IMR-90 (cell line): ENCODE measurements around the gene LRP1B. TPM values are rescaled to one million over a fixed set of nuclear protein-coding genes. Genes with fewer than 3 reads are reported as not detected.

ENCODE experiments used
- ATAC-seq: fragments of 200-7000 bp; cut with Tn5 transposase; 2 replicates; pipeline ENCODE4 v1.9.1; 2020; ENCODE audit warnings: low read depth, mild to moderate bottlenecking, moderate library complexity
- BruUV-seq: library from RNA; stranded (reverse); fragments of 400-500 nt; replicated peaks from 2 replicates; lab custom pipeline; 2021; lab: Mats Ljungman, UMichigan
- CTCF ChIA-PET: fragments of 300-600 bp; formaldehyde crosslinking; extraction: SDS; loops from one replicate; lab custom pipeline; 2021; ENCODE audit warnings: antibody characterized with exemption; lab: Yijun Ruan, JAX
- POLR2A ChIA-PET: fragments of 300-600 bp; sonication (Branson Sonifier 250); formaldehyde crosslinking; loops from one replicate; lab custom pipeline; 2022; ENCODE audit warnings: antibody characterized with exemption; ENCODE audit not compliant: unreplicated experiment; lab: Charles Lee
- DNase-seq: peaks from one replicate; pipeline ENCODE4 v3.0.0; 2013
- H2AFZ ChIP-seq: replicated peaks from 2 replicates; pipeline ENCODE3; 2013; ENCODE audit warnings: low read length, mild to moderate bottlenecking; ENCODE audit not compliant: poor library complexity
- H2AK5ac ChIP-seq: 2 replicates; pipeline ENCODE4 v1.6.1; 2013; ENCODE audit warnings: low read depth, low read length, inconsistent platforms
- H2AK9ac ChIP-seq: replicated peaks from 2 replicates; pipeline ENCODE3; 2013; ENCODE audit warnings: mild to moderate bottlenecking, low read depth, low read length, moderate library complexity; ENCODE audit not compliant: poor library complexity
- H2BK120ac ChIP-seq: 2 replicates; pipeline ENCODE4 v1.6.1; 2013; ENCODE audit warnings: low read depth, low read length, inconsistent platforms
- H2BK15ac ChIP-seq: 3 replicates; pipeline ENCODE4 v1.6.1; 2013; ENCODE audit warnings: low read depth, low read length, inconsistent platforms
- H2BK20ac ChIP-seq: 2 replicates; pipeline ENCODE4 v1.6.1; 2013; ENCODE audit warnings: low read depth, mild to moderate bottlenecking, inconsistent platforms, low read length, moderate library complexity
- H2BK5ac ChIP-seq: 2 replicates; pipeline ENCODE4 v1.6.1; 2013; ENCODE audit warnings: mild to moderate bottlenecking, low read depth, low read length, inconsistent platforms; ENCODE audit not compliant: poor library complexity, severe bottlenecking
- H3K14ac ChIP-seq: replicated peaks from 2 replicates; pipeline ENCODE4 v1.6.1; 2013; ENCODE audit warnings: low read depth, low read length, inconsistent platforms
- H3K18ac ChIP-seq: 2 replicates; pipeline ENCODE4 v1.6.1; 2013; ENCODE audit warnings: low read depth, low read length, control low read depth
- H3K23ac ChIP-seq: 2 replicates; pipeline ENCODE4 v1.6.1; 2013; ENCODE audit warnings: low read depth, low read length, inconsistent platforms
- H3K27ac ChIP-seq: 2 replicates; pipeline ENCODE4 v1.5.1; 2013; ENCODE audit warnings: mild to moderate bottlenecking, control low read depth, low read length; ENCODE audit not compliant: insufficient read depth
- H3K27me3 ChIP-seq: 2 replicates; pipeline ENCODE4 v1.6.1; 2013; ENCODE audit warnings: low read length; ENCODE audit not compliant: control insufficient read depth, insufficient read depth
- H3K36me3 ChIP-seq: 2 replicates; pipeline ENCODE4 v1.6.1; 2013; ENCODE audit warnings: low read length, mixed read lengths; ENCODE audit not compliant: control insufficient read depth, insufficient read depth
- H3K4ac ChIP-seq: 2 replicates; pipeline ENCODE4 v1.6.1; 2013; ENCODE audit warnings: low read depth, low read length, inconsistent platforms
- H3K4me1 ChIP-seq: 2 replicates; pipeline ENCODE4 v1.6.1; 2013; ENCODE audit warnings: low read length, mixed read lengths; ENCODE audit not compliant: control insufficient read depth, insufficient read depth
- H3K4me2 ChIP-seq: 2 replicates; pipeline ENCODE4 v1.6.1; 2013; ENCODE audit warnings: low read depth, mild to moderate bottlenecking, control low read depth, low read length, moderate library complexity
- H3K4me3 ChIP-seq: 2 replicates; pipeline ENCODE4 v1.5.1; 2013; ENCODE audit warnings: low read depth, mild to moderate bottlenecking, control low read depth, low read length, moderate library complexity; ENCODE audit not compliant: insufficient read depth
- H3K56ac ChIP-seq: 2 replicates; pipeline ENCODE4 v1.6.1; 2013; ENCODE audit warnings: low read length, inconsistent platforms; ENCODE audit not compliant: insufficient read depth; ENCODE audit errors: extremely low read depth
- H3K79me1 ChIP-seq, 2 experiments: 2 replicates each; pipeline ENCODE4 v1.6.1; 2013; ENCODE audit warnings: low read length in 2 of 2, inconsistent platforms in 1 of 2, low read depth in 1 of 2
- H3K9ac ChIP-seq: 2 replicates; pipeline ENCODE4 v1.6.1; 2013; ENCODE audit warnings: low read depth, low read length, control low read depth
- H3K9me1 ChIP-seq: 2 replicates; pipeline ENCODE4 v1.6.1; 2013; ENCODE audit warnings: low read length, inconsistent platforms; ENCODE audit not compliant: insufficient read depth
- H3K9me3 ChIP-seq: 2 replicates; pipeline ENCODE4 v1.6.1; 2013; ENCODE audit warnings: low read length; ENCODE audit not compliant: control insufficient read depth, insufficient read depth
- H4K20me1 ChIP-seq: 2 replicates; pipeline ENCODE4 v1.6.1; 2013; ENCODE audit warnings: low read length, inconsistent platforms; ENCODE audit not compliant: insufficient read depth
- H4K5ac ChIP-seq: 2 replicates; pipeline ENCODE4 v1.6.1; 2013; ENCODE audit warnings: mild to moderate bottlenecking, low read depth, low read length, control low read depth
- H4K8ac ChIP-seq, 2 experiments: 2 replicates each; pipeline ENCODE4 v1.6.1; 2013; ENCODE audit warnings: low read depth in 2 of 2, low read length in 2 of 2, control low read depth in 1 of 2, inconsistent platforms in 1 of 2
- H4K91ac ChIP-seq: 2 replicates; pipeline ENCODE4 v1.6.1; 2013; ENCODE audit warnings: low read depth, low read length, inconsistent platforms; ENCODE audit not compliant: insufficient read depth
- CEBPB ChIP-seq: IDR thresholded peaks from 2 replicates; pipeline ENCODE4 v1.6.1; 2012; ENCODE audit warnings: low read depth, low read length, improper control_type of control experiment
- CHD1 ChIP-seq: IDR thresholded peaks from 2 replicates; pipeline ENCODE4 v1.6.1; 2012; ENCODE audit warnings: low read depth, low read length, improper control_type of control experiment
- CTCF ChIP-seq: conservative IDR thresholded peaks from 2 replicates; pipeline ENCODE4 v1.5.1; 2012; ENCODE audit warnings: mild to moderate bottlenecking, low read depth, low read length, improper control_type of control experiment
- FOS ChIP-seq: fragments of 150-350 bp; IDR thresholded peaks from 2 replicates; pipeline ENCODE4 v1.6.1; 2016; ENCODE audit warnings: low read depth, low read length
- MAZ ChIP-seq: IDR thresholded peaks from 2 replicates; pipeline ENCODE4 v1.6.1; 2012; ENCODE audit warnings: low read depth, mild to moderate bottlenecking, low read length, improper control_type of control experiment, moderate library complexity, borderline replicate concordance
- POLR2A ChIP-seq: IDR thresholded peaks from 2 replicates; pipeline ENCODE4 v1.6.1; 2012; ENCODE audit warnings: mild to moderate bottlenecking, low read depth, low read length
- SMC3 ChIP-seq: fragments of 150-350 bp; IDR thresholded peaks from 2 replicates; pipeline ENCODE4 v1.6.1; 2016; ENCODE audit warnings: low read depth, mild to moderate bottlenecking, antibody characterized with exemption, low read length, moderate library complexity
- dilution Hi-C: fragments of 300-500 bp; cut with HindIII; formaldehyde crosslinking; loops from one replicate; pipeline ENCODE4 v1.14.3; 2018; ENCODE audit warnings: low sequenced_read_pairs; ENCODE audit not compliant: unreplicated experiment
- in situ Hi-C: fragments of 300-500 bp; cut with MboI; formaldehyde crosslinking; loops from 3 replicates; pipeline ENCODE4 v1.14.3; 2019; ENCODE audit warnings: low sequenced_read_pairs, inconsistent platforms, mixed read lengths
- intact Hi-C: fragments of 100-400 bp; cut with micrococcal nuclease; formaldehyde crosslinking; loops from 2 replicates; pipeline ENCODE4 v1.10.0; 2022
- polyA plus RNA-seq, 3 experiments: library from polyadenylated mRNA; depleted of rRNA; stranded (reverse); fragments of >200 nt; gene quantifications; 2 replicates each; pipeline ENCODE4 v1.2.3, GENCODE V29; 2012; ENCODE audit warnings: low replicate concordance in 1 of 3
- total RNA-seq: library from RNA; depleted of rRNA; stranded (reverse); fragments of >200 nt; gene quantifications from 2 replicates; pipeline ENCODE4 v1.2.3, GENCODE V29; 2012
- TF ChIP-seq, protein P1 (sequence below): fragments of 150-350 bp; IDR thresholded peaks from 2 replicates; pipeline ENCODE4 v1.6.1; 2017; ENCODE audit warnings: mild to moderate bottlenecking, antibody characterized with exemption, low read length, low read depth

LRP1B gene
- total and polyA plus RNA-seq, 2 of the 4 experiments (the other 2 are of a cell fraction), result under 0.01 to 0.02 TPM

- Histone ChIP-seq H3K9me3 (no peaks in the 10 kb centered on the region), H3K14ac (no peak overlapping the region), H3K9ac (no peak overlapping the region), H2BK5ac (no peak overlapping the region), H2AFZ (no peak overlapping the region), H4K5ac (no peak overlapping the region), H3K18ac (no peak overlapping the region), H2BK15ac (no peak overlapping the region), H3K9me1 (no peaks in the 10 kb centered on the region), H3K36me3 (no peaks in the 10 kb centered on the region), H2BK20ac (no peak overlapping the region), H3K23ac (no peak overlapping the region), H3K56ac (no peak overlapping the region), H4K20me1 (no peaks in the 10 kb centered on the region), H3K27ac (no peak overlapping the region), H3K4me1 (no peaks in the 10 kb centered on the region), H4K8ac (no peak overlapping the region), H3K79me1 (no peaks in the 10 kb centered on the region), H3K4me2 (no peak overlapping the region), H2BK120ac (no peak overlapping the region), H3K4me3 (no peak overlapping the region), H4K91ac (no peak overlapping the region), H2AK5ac (no peak overlapping the region), H2AK9ac (no peak overlapping the region), H3K4ac (no peak overlapping the region), H3K27me3 (no peaks in the 10 kb centered on the region)
- no TSS peak for BruUV-seq
- no peak for TF ChIP-seq FOS
- no peak for TF ChIP-seq CEBPB
- no peak for TF ChIP-seq CTCF
- no peak for TF ChIP-seq SMC3
- TF ChIP-seq, protein P1, sequence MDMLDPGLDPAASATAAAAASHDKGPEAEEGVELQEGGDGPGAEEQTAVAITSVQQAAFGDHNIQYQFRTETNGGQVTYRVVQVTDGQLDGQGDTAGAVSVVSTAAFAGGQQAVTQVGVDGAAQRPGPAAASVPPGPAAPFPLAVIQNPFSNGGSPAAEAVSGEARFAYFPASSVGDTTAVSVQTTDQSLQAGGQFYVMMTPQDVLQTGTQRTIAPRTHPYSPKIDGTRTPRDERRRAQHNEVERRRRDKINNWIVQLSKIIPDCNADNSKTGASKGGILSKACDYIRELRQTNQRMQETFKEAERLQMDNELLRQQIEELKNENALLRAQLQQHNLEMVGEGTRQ, result no peak
- TF ChIP-seq POLR2A, result no peak
- TF ChIP-seq CHD1, result no peak
- no peak for TF ChIP-seq MAZ
- intact Hi-C loops, result no loop called here
- DNase-seq (no peak), ATAC-seq (no peak)
- dilution Hi-C loops, result no loop called here
- POLR2A ChIA-PET, result no interaction called here
- CTCF ChIA-PET, result no interaction called here
- in situ Hi-C loops, result no loop called here
Measured at GRCh38 chr2:140943867-140944266, 1186.9 kb downstream of the LRP1B start.
